ENCODE results near the gene SH3RF3.
"Not testable (repeated sequence)": the region's sequence is repeated elsewhere in the genome, so short reads cannot be mapped to it uniquely, and the experiment has no call there.

SH3RF3 gene

GRCh38 chr2:109160714-109161440 lies 31.9 kb downstream of the SH3RF3 start:
- no peak for DNase-seq

GRCh38 chr2:109162367-109162766 lies 33.4 kb downstream of the SH3RF3 start:
- not testable (repeated sequence) for DNase-seq

GRCh38 chr2:109162999-109163398 lies 34.0 kb downstream of the SH3RF3 start:
- no peak for DNase-seq

GRCh38 chr2:109164311-109164710 lies 35.3 kb downstream of the SH3RF3 start:
- DNase-seq: no peak

- no peak for DNase-seq
These were observed 35.8 kb downstream of the SH3RF3 start for GRCh38 chr2:109164739-109165221.

GRCh38 chr2:109166811-109167210 lies 37.8 kb downstream of the SH3RF3 start:
- DNase-seq: no peak

GRCh38 chr2:109168086-109168485 lies 39.1 kb downstream of the SH3RF3 start:
- DNase-seq: no peak

GRCh38 chr2:109168716-109169115 lies 39.7 kb downstream of the SH3RF3 start:
- no peak for DNase-seq

GRCh38 chr2:109170645-109171044 lies 41.6 kb downstream of the SH3RF3 start:
- DNase-seq: no peak

GRCh38 chr2:109171444-109172334 lies 42.7 kb downstream of the SH3RF3 start:
- no peak for DNase-seq

GRCh38 chr2:109172556-109173105 lies 43.6 kb downstream of the SH3RF3 start:
- no peak for DNase-seq

GRCh38 chr2:109173311-109174171 lies 44.5 kb downstream of the SH3RF3 start:
- DNase-seq: no peak

- DNase-seq: no peak
These were observed 45.2 kb downstream of the SH3RF3 start for GRCh38 chr2:109174214-109174613.

- DNase-seq: no peak
These were observed 45.8 kb downstream of the SH3RF3 start for GRCh38 chr2:109174626-109175349.

GRCh38 chr2:109175350-109175678 lies 46.3 kb downstream of the SH3RF3 start:
- no peak for DNase-seq

GRCh38 chr2:109176928-109177327 lies 47.9 kb downstream of the SH3RF3 start:
- DNase-seq: no peak

- DNase-seq: no peak
These were observed 48.6 kb downstream of the SH3RF3 start for GRCh38 chr2:109177635-109178034.

- DNase-seq: no peak
These were observed 50.0 kb downstream of the SH3RF3 start for GRCh38 chr2:109178968-109179367.

- no peak for DNase-seq
These were observed 51.8 kb downstream of the SH3RF3 start for GRCh38 chr2:109180786-109181185.

GRCh38 chr2:109182426-109182825 lies 53.4 kb downstream of the SH3RF3 start:
- no peak for DNase-seq

GRCh38 chr2:109183871-109184270 lies 54.9 kb downstream of the SH3RF3 start:
- DNase-seq: no peak

- DNase-seq: no peak
These were observed 55.4 kb downstream of the SH3RF3 start for GRCh38 chr2:109184368-109184767.

All from activated CD4-positive, alpha-beta T cell treated with anti-CD3 and anti-CD28 coated beads for 1 hour (primary cell).